ENCODE results near the gene PALLD. TPM values are rescaled to one million over a fixed set of nuclear protein-coding genes. Genes with fewer than 3 reads are reported as not detected.
"Not testable (repeated sequence)": the region's sequence is repeated elsewhere in the genome, so short reads cannot be mapped to it uniquely, and the experiment has no call there.

PALLD gene
- total RNA-seq, 2 experiments from 2014 or later: 0.49 to 0.78 TPM

DNA sequence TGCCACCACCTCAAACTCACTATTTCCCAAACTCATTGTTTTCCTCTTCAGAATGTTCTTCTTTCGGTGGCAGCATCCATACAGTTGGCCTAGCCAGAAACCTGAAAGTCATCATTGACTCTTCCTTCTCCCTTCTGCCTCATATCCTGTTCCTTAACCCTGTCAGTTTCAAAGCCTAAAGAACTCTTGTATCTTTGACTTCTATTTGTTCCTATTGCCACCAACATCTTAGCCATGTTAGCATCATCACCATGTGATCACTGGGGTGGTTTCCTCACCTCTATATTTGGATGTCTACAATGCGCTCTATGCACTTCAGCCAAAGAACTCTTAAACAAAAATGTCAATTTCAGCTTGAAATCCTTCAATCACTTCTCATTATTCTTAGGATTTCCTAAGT, 45.5 kb upstream of the PALLD start:
- Histone ChIP-seq H3K9me3 (ENCODE audit: control insufficient read depth in 1 of 2, insufficient read depth in 1 of 2, low read length in 2 of 2) (no peaks in the 10 kb centered on the region), H3K36me3 (ENCODE audit: insufficient read depth, low read length) (peaks cover 46% of the 10 kb centered on the region), H3K4me1 (ENCODE audit: insufficient read depth, low read length) (no peaks in the 10 kb centered on the region), H3K27me3 (ENCODE audit: control insufficient read depth in 1 of 2, insufficient read depth in 2 of 2, low read length in 2 of 2) (no peaks in the 10 kb centered on the region), H3K27ac (ENCODE audit: low read depth in 1 of 2, low read length in 2 of 2) (no peak overlapping the region), H3K4me3 (ENCODE audit: low read length) (no peak overlapping the region)
- Mint-ChIP-seq H3K4me3 (no peak overlapping the region), H3K9me3 (no peaks in the 10 kb centered on the region), H3K36me3 (ENCODE audit: low read depth) (peaks cover 81% of the 10 kb centered on the region), H3K4me1 (ENCODE audit: low read depth) (peaks cover 10% of the 10 kb centered on the region), H3K27me3 (no peaks in the 10 kb centered on the region), H3K27ac (no peak overlapping the region)
- ATAC-seq (ENCODE audit: poor library complexity) (no peak), DNase-seq (peak in 2 of 14 experiments; percentile 30 to 32)
- ChIA-PET CTCF (no interaction called here), POLR2A (interaction anchor here (0.6 kb wide), 1 partner anchor 29 kb away, joined by 3 read pairs; the partner anchor contains the start of gene DDX60L)
- intact Hi-C loops (cut with DNase I, micrococcal nuclease): no loop called here
- TF ChIP-seq, protein P1, sequence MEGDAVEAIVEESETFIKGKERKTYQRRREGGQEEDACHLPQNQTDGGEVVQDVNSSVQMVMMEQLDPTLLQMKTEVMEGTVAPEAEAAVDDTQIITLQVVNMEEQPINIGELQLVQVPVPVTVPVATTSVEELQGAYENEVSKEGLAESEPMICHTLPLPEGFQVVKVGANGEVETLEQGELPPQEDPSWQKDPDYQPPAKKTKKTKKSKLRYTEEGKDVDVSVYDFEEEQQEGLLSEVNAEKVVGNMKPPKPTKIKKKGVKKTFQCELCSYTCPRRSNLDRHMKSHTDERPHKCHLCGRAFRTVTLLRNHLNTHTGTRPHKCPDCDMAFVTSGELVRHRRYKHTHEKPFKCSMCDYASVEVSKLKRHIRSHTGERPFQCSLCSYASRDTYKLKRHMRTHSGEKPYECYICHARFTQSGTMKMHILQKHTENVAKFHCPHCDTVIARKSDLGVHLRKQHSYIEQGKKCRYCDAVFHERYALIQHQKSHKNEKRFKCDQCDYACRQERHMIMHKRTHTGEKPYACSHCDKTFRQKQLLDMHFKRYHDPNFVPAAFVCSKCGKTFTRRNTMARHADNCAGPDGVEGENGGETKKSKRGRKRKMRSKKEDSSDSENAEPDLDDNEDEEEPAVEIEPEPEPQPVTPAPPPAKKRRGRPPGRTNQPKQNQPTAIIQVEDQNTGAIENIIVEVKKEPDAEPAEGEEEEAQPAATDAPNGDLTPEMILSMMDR (IDR thresholded peaks at IDR 0.05): no peak

DNA sequence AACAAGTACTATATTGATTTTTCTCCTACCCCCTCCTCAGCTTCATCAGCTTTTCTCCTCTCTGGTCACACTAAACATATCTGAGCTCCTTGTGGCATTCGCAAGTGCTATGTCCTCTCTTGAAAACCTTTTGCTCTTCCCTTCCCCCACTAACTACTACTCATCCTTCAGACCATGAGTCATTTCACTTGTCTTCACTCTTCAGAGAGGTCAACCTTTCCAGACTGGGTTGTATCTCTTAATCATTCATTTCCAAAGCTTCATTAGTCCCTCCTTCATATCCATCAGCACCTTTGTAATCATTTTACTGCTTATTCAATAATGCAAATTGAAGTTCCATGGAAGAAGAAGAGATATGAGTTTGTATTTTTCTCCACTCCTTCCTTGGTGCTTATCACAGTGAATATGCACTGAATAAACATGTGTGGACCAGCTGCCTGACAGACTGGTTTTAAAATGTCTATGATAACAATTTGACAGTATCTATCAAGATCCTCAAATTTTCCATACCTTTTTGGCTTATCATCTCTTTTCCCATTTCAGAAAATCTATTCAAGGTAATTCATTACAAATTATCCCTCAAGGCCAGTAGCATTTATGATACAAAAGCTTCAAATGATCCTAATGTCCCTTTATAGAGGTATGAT, 45.0 kb upstream of the PALLD start:
- CTCF ChIA-PET: no interaction called here
- TF ChIP-seq, protein P1 (IDR thresholded peaks at IDR 0.05): no peak
- peaks cover 46% of the 10 kb centered on the region for H3K36me3 ChIP-seq (ENCODE audit: insufficient read depth, low read length)
- intact Hi-C loops (cut with DNase I, micrococcal nuclease): no loop called here
- Mint-ChIP-seq H3K36me3 (ENCODE audit: low read depth) (peaks cover 79% of the 10 kb centered on the region), H3K27ac (no peak overlapping the region), H3K4me1 (ENCODE audit: low read depth) (peaks cover 10% of the 10 kb centered on the region), H3K9me3 (no peaks in the 10 kb centered on the region), H3K4me3 (no peak overlapping the region), H3K27me3 (no peaks in the 10 kb centered on the region)
- H3K27ac ChIP-seq (ENCODE audit: low read depth in 1 of 2, low read length in 2 of 2): no peak overlapping the region
- no peaks in the 10 kb centered on the region for H3K4me1 ChIP-seq (ENCODE audit: insufficient read depth, low read length)
- H3K9me3 ChIP-seq (ENCODE audit: control insufficient read depth in 1 of 2, insufficient read depth in 1 of 2, low read length in 2 of 2): no peaks in the 10 kb centered on the region
- no peaks in the 10 kb centered on the region for H3K27me3 ChIP-seq (ENCODE audit: control insufficient read depth in 1 of 2, insufficient read depth in 2 of 2, low read length in 2 of 2)
- DNase-seq (peak in 2 of 14 experiments; percentile 42 to 43), ATAC-seq (ENCODE audit: poor library complexity) (no peak)
- POLR2A ChIA-PET: interaction anchor here (0.6 kb wide), 1 partner anchor 29 kb away, joined by 3 read pairs; the partner anchor contains the start of gene DDX60L
- no peak overlapping the region for H3K4me3 ChIP-seq (ENCODE audit: low read length)

DNA sequence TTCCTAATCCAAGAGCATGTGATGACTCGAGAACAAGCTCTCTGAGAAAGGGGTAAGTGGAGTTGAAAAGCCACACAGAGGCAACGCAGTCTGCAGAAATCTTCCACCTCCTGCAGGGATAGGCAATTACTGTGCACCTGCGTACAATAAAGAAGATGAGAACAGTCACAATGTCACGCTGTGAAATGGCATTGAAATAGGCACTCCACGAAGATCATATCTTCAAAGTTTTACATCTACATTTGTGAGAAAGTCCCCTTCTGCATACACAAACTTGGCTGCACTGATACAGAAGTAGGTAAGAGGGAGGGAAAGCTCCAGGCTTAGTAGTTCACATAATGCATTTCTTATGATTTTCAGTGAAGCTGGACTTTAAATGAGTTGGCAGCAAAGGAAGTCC, 43.7 kb upstream of the PALLD start:
- Histone ChIP-seq H3K9me3 (ENCODE audit: control insufficient read depth in 1 of 2, insufficient read depth in 1 of 2, low read length in 2 of 2) (no peaks in the 10 kb centered on the region), H3K36me3 (ENCODE audit: insufficient read depth, low read length) (peaks cover 49% of the 10 kb centered on the region), H3K27me3 (ENCODE audit: control insufficient read depth in 1 of 2, insufficient read depth in 2 of 2, low read length in 2 of 2) (no peaks in the 10 kb centered on the region), H3K27ac (ENCODE audit: low read depth in 1 of 2, low read length in 2 of 2) (no peak overlapping the region), H3K4me3 (ENCODE audit: low read length) (no peak overlapping the region), H3K4me1 (ENCODE audit: insufficient read depth, low read length) (no peaks in the 10 kb centered on the region)
- H3K4me3 Mint-ChIP-seq: no peak overlapping the region
- H3K9me3 Mint-ChIP-seq: no peaks in the 10 kb centered on the region
- no peaks in the 10 kb centered on the region for H3K27me3 Mint-ChIP-seq
- no peak for DNase-seq
- H3K36me3 Mint-ChIP-seq (ENCODE audit: low read depth): peaks cover 80% of the 10 kb centered on the region
- CTCF ChIA-PET: no interaction called here
- ATAC-seq (ENCODE audit: poor library complexity): no peak
- no peak overlapping the region for H3K27ac Mint-ChIP-seq
- peaks cover 10% of the 10 kb centered on the region for H3K4me1 Mint-ChIP-seq (ENCODE audit: low read depth)
- POLR2A ChIA-PET: no interaction called here
- TF ChIP-seq, protein P1 (IDR thresholded peaks at IDR 0.05): no peak
- intact Hi-C loops (cut with DNase I, micrococcal nuclease): no loop called here

DNA sequence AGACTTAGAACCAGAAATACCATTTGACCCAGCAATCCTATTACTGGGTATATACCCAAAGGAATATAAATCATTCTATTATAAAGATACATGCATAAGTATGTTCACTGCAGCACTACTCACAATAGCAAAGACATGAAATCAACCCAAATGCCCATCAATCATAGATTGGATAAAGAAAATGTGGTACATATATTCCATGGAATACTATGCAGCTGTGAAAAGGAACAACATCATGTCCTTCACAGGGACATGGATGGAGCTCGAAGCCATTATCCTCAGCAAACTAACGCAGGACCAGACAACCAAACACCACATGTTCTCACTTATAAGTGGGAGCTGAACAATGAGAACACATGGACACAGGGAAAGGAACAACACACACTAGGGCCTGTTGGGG, 38.6 kb upstream of the PALLD start:
- H3K36me3 ChIP-seq (ENCODE audit: insufficient read depth, low read length): peaks cover 36% of the 10 kb centered on the region
- H3K4me1 Mint-ChIP-seq (ENCODE audit: low read depth); H3K4me1 ChIP-seq (ENCODE audit: insufficient read depth, low read length); H3K27me3 Mint-ChIP-seq; H3K27ac ChIP-seq (ENCODE audit: low read depth in 1 of 2, low read length in 2 of 2); H3K27ac Mint-ChIP-seq; ATAC-seq (ENCODE audit: poor library complexity); H3K27me3 ChIP-seq (ENCODE audit: control insufficient read depth in 1 of 2, insufficient read depth in 2 of 2, low read length in 2 of 2); H3K4me3 ChIP-seq (ENCODE audit: low read length); POLR2A ChIA-PET; H3K4me3 Mint-ChIP-seq; CTCF ChIA-PET; intact Hi-C loops (cut with DNase I, micrococcal nuclease); H3K9me3 ChIP-seq (ENCODE audit: control insufficient read depth in 1 of 2, insufficient read depth in 1 of 2, low read length in 2 of 2); H3K9me3 Mint-ChIP-seq; DNase-seq: not testable (repeated sequence)
- H3K36me3 Mint-ChIP-seq (ENCODE audit: low read depth): peaks cover 77% of the 10 kb centered on the region
